GM12873 (cell line): ENCODE results near the gene HAPSTR1.

Experiments used
- TF ChIP-seq, protein P1 (sequence below): IDR thresholded peaks from 2 replicates; pipeline ENCODE4 v1.5.1; 2012; ENCODE audit warnings: low read depth, mild to moderate bottlenecking, moderate library complexity, low read length, control low read depth; ENCODE audit not compliant: insufficient read depth; ENCODE audit errors: missing control alignments

Gene HAPSTR1

DNA sequence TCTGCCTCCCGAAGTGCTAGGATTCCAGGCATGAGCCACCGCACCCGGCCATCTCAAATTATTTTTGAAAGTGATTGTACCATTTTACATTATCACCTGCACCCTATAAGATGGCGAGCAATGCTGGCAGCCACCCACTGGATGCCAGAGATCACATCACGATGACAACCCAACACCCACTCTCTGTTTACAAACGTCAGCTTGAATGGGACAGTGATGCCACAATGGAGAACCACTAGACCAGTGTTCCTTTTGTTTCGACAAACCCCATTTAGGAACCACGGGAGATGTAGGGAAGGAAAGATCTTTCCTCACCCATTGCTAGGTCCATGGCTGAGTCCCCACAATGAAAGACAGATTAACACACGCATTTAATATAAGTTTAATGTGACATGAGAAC, 20.1 kb upstream of the HAPSTR1 start:
- TF ChIP-seq, protein P1, sequence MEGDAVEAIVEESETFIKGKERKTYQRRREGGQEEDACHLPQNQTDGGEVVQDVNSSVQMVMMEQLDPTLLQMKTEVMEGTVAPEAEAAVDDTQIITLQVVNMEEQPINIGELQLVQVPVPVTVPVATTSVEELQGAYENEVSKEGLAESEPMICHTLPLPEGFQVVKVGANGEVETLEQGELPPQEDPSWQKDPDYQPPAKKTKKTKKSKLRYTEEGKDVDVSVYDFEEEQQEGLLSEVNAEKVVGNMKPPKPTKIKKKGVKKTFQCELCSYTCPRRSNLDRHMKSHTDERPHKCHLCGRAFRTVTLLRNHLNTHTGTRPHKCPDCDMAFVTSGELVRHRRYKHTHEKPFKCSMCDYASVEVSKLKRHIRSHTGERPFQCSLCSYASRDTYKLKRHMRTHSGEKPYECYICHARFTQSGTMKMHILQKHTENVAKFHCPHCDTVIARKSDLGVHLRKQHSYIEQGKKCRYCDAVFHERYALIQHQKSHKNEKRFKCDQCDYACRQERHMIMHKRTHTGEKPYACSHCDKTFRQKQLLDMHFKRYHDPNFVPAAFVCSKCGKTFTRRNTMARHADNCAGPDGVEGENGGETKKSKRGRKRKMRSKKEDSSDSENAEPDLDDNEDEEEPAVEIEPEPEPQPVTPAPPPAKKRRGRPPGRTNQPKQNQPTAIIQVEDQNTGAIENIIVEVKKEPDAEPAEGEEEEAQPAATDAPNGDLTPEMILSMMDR, result no peak

DNA sequence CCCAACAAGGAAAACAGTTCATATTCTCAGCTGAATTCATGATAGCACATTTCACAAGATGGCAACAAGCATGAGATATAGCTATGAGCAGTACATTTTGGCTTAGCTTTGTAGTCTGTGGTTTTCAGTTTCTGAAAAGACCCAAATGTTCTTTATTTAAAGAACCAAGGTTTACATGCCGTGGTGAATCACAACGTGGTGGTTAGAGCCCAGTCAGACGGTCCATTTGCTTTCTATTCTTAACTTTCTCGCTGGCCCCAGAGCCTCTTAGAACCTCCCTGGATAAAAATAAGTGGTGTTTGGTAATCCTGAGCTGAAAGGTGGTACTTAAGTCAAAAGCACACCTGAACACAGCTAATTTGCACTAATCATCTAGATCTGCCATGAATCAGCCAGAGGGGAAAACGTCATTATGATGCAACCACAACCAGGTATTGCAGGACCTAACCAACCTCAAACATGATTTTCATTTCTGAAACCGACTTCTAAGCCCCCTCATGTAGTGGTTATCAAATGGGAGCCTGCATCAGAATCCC, 18.6 kb upstream of the HAPSTR1 start:
- TF ChIP-seq, protein P1, result no peak

DNA sequence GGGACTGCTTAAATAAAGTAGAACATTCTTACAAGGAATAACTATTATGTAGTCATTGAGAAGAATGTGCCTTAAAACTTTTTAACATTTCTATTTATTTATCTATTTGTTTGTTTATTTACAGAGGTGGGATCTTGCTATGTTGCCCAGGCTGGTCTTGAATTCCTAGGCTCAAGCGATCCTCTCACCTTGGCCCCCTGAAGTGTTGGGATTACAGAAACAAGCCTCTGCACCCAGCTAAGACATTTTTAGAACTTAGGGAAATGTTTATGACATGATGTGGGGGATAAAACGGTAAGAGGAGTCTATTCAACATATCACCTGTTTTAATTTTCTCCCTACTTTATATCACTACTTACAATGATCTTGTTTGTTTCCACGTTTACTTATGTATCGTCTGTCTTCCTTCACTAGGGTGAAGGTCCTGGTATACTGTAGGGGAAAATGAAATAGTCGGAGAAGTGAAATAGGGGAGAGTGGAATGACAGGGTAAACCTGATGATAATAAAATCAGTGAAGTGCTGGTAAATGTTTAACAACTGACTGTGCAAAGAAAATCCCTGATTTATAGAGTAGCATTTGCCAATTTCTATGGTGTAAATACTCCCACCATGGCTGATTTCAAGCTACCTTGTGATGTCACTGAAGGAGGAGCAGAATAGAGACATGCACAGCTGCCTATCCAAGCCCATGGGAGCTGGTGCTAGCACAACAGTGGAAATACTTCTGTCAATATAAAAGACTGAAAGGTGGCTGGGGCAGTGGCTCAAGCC, 16.0 kb upstream of the HAPSTR1 start:
- TF ChIP-seq, protein P1, result no peak

DNA sequence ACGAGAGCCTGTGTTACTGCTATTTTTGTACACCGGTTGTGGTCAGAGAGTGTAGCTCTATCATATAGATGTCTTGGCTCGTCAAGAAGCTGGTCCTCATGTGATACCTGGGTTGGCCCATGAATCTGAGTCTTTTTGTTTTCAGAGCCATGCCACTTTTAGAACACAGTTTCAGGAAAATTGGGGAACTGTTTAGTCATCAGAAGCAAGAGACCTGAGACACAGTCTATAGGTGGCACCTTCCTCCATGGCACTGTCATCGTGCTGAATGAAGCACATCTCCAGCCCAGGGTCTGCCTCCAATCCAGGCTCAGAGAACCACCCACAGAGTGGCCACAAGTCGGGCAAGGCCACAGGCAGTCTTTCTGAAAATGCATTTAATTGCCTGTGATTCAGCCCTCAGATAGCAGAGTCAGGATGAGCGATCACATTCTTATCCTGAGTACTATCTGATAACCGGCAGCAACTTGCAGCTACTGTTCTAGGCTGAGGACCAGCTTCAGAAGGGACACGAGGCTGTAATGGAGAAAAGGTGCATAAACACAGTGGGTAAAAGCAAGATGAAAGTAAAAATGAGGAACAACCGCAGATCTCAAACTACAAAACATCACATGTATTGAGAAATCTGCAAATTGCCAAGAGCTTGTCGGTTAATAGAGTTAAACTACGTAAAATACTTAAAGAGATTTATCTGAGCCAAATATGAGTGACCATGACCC, 14.2 kb upstream of the HAPSTR1 start:
- TF ChIP-seq, protein P1, result no peak

DNA sequence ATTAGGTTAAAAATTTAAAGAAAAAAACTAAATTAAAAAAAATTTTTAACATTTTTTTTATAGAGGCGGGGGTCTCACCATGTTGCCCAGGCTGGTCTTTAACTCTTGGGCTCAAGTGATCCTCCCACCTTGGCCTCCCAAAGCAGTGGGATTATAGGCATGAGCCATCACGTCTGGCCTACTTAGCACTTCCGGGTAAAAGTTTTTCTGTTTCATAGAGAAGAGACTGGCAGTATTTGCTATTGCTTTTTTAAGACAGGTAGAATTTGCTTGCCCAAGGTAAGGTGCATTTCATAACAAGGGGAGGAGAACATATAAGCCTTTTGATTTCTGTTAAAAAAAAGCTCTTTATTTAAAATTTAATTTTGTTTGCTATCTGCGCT, 12.0 kb upstream of the HAPSTR1 start:
- TF ChIP-seq, protein P1, result no peak

DNA sequence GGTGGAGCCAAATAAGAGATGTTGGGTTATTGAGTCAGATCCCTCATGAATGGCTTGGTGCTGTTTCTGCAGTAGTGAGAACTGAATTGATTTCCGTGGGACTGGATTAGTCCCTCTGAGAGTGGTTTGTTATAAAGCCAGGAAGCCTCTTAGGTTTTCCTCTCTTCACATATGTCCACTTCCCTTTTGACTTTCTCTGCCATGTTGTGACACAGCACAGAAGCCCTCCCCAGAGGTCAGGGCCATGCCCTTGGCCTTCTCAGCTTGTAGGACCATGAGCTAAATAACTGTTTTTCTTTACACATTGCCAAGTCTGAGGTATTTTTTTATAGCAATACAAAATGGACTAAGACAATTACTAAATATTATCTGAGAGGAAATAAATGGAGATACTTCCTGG, 10.3 kb upstream of the HAPSTR1 start:
- TF ChIP-seq, protein P1, result no peak

DNA sequence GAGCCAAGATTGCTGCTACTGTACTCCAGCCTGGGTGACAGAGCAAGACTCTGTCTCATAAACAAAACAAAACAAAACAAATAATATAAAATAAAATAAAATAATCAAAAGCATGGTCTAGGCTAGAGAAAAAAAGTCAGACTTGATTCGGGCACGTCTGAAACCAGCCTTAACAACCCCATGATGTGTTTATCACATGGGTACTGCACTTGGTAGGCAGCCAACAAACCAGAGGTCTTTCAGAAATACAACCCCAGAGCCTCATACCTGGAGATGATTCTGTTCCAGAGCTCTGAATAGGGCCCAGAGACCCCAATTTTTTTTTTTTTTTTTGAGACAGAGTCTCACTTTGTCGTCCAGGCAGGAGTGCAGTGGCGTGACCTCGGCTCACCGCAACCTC, 9.6 kb upstream of the HAPSTR1 start:
- TF ChIP-seq, protein P1, result no peak
